Esophagus muscularis mucosa (tissue), 4 donors: Measurements from ENCODE around the gene CDRT4. TPM values are rescaled to one million over a fixed set of nuclear protein-coding genes. Genes with fewer than 3 reads are reported as not detected.

Source experiments
- DNase-seq: peaks from one replicate; pipeline ENCODE4 v3.0.0-alpha.2; 2017; ENCODE audit errors: extremely low spot score
- H3K27ac ChIP-seq, 4 donors: fragments of 200-600 bp; sonication (generic); replicated peaks in 1 of 4; 1 replicate in 3 of 4; 2 replicates in 1 of 4; pipeline ENCODE4 v1.5.1; 2016 to 2019; ENCODE audit warnings: mild to moderate bottlenecking in 1 of 4
- H3K27me3 ChIP-seq, 4 donors: fragments of 200-600 bp; sonication (generic); one replicate each; pipeline versions ENCODE4 v1.5.1 to v1.6.0; 2016 to 2019
- H3K36me3 ChIP-seq, 4 donors: fragments of 200-600 bp; sonication (generic); one replicate each; pipeline ENCODE4 v1.5.1; 2016 to 2019
- H3K4me1 ChIP-seq, 4 donors: fragments of 200-600 bp; sonication (generic); one replicate each; pipeline ENCODE4 v1.5.1; 2016 to 2019
- H3K4me3 ChIP-seq, 4 donors: fragments of 200-600 bp; sonication (generic); 1 replicate in 2 of 4; 2 replicates in 2 of 4; pipeline ENCODE4 v1.5.1; 2016 to 2019; ENCODE audit warnings: mild to moderate bottlenecking in 4 of 4, moderate library complexity in 1 of 4
- H3K9me3 ChIP-seq, 4 donors: fragments of 200-600 bp; sonication (generic); 1 replicate in 3 of 4; 2 replicates in 1 of 4; pipeline ENCODE4 v1.5.1; 2016 to 2019
- EP300 ChIP-seq: sonication (generic); formaldehyde crosslinking; IDR thresholded peaks from one replicate; pipeline ENCODE4 v1.6.1; 2017; ENCODE audit warnings: antibody characterized with exemption
- POLR2A ChIP-seq: fragments of 450-650 bp; IDR thresholded peaks from one replicate; pipeline ENCODE4 v1.6.1; 2017; ENCODE audit warnings: antibody characterized with exemption, moderate library complexity, mild to moderate bottlenecking, low read depth
- POLR2AphosphoS5 ChIP-seq, 2 donors: sonication (generic); formaldehyde crosslinking; IDR thresholded peaks; one replicate each; pipeline ENCODE4 v1.6.1; 2017; ENCODE audit warnings: antibody characterized with exemption in 2 of 2
- WGBS: methylation state at CpG from one replicate; pipeline ENCODE4 v1.1.5; 2018; 5-methylcytosine and 5-hydroxymethylcytosine counted together
- intact Hi-C: fragments of 100-400 bp; cut with DNase I; formaldehyde crosslinking; loops from one replicate; pipeline ENCODE4 v1.15.1; 2023
- total RNA-seq, 4 donors: library from RNA; depleted of rRNA; stranded (reverse); fragments of >200 nt; gene quantifications; one replicate each; pipeline versions ENCODE4 v1.1.0 to v1.2.1, GENCODE V29; 2016
- TF ChIP-seq, protein P1 (sequence below), 3 experiments: fragments of 200-600 bp in 2 of 3; fragments of 450-650 bp in 1 of 3; sonication (generic) in 2 of 3; IDR thresholded peaks; one replicate each; pipeline ENCODE4 v1.5.1; 2017 to 2019; ENCODE audit warnings: antibody characterized with exemption in 3 of 3, mild to moderate bottlenecking in 2 of 3, moderate library complexity in 1 of 3

The CDRT4 gene
- total RNA-seq, 4 donors from 2014 or later: 1.6 to 6.6 (median 3.4) TPM

DNA sequence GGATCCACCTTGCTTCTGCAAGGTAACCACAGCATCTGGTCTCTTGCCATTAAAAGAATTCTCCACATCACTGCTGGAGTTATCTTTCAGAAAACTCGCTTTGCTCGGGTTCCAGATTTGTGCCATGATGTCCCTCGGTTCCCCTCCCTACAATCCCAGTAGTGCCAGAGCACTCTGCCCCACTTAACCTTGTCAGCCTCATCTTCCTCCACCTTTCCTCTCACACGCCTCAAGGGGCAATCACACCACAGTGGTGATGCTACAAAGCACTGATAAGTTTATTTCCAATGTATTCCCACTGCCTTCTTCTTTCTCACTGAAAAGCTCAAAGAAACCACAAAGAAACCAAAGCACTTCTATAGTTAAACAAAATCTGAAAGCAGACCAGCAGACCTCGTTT lies 11.4 kb upstream of the CDRT4 start:
- H3K9me3 ChIP-seq: no peaks in the 10 kb centered on the region
- H3K4me3 ChIP-seq: no peak overlapping the region
- WGBS: 85% methylated on average over 5 of the region's 5 CpGs
- intact Hi-C loops: no loop called here
- H3K4me1 ChIP-seq: peaks cover 12 to 35% (median 25%) of the 10 kb centered on the region in 4 donors
- peaks cover 0 to 5% (median 0%) of the 10 kb centered on the region in 4 donors for H3K36me3 ChIP-seq
- no peak for TF ChIP-seq POLR2A
- TF ChIP-seq, protein P1, sequence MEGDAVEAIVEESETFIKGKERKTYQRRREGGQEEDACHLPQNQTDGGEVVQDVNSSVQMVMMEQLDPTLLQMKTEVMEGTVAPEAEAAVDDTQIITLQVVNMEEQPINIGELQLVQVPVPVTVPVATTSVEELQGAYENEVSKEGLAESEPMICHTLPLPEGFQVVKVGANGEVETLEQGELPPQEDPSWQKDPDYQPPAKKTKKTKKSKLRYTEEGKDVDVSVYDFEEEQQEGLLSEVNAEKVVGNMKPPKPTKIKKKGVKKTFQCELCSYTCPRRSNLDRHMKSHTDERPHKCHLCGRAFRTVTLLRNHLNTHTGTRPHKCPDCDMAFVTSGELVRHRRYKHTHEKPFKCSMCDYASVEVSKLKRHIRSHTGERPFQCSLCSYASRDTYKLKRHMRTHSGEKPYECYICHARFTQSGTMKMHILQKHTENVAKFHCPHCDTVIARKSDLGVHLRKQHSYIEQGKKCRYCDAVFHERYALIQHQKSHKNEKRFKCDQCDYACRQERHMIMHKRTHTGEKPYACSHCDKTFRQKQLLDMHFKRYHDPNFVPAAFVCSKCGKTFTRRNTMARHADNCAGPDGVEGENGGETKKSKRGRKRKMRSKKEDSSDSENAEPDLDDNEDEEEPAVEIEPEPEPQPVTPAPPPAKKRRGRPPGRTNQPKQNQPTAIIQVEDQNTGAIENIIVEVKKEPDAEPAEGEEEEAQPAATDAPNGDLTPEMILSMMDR (IDR thresholded peaks at IDR 0.05): no peak
- no peak for TF ChIP-seq EP300
- DNase-seq: no peak
- no peaks in the 10 kb centered on the region for H3K27me3 ChIP-seq
- no peak overlapping the region for H3K27ac ChIP-seq

GRCh38 chr17:15475631-15476354 lies 8.4 kb upstream of the CDRT4 start:
- H3K4me3 ChIP-seq: peak overlapping the region in 1 of 4 donors; percentile 34
- H3K27me3 ChIP-seq: no peaks in the 10 kb centered on the region
- H3K4me1 ChIP-seq: peaks cover 12 to 50% (median 41%) of the 10 kb centered on the region in 4 donors
- peak; percentile 26 to 79 for TF ChIP-seq POLR2AphosphoS5 (IDR thresholded peaks at IDR 0.05)
- TF ChIP-seq POLR2A: no peak
- TF ChIP-seq, protein P1 (IDR thresholded peaks at IDR 0.05): no peak
- no peaks in the 10 kb centered on the region for H3K9me3 ChIP-seq
- H3K36me3 ChIP-seq: no peaks in the 10 kb centered on the region
- DNase-seq: no peak
- WGBS: 69% methylated on average over 8 of the region's 8 CpGs
- intact Hi-C loops: no loop called here
- peak overlapping the region; percentile 46 to 76 (median 64) for H3K27ac ChIP-seq

DNA sequence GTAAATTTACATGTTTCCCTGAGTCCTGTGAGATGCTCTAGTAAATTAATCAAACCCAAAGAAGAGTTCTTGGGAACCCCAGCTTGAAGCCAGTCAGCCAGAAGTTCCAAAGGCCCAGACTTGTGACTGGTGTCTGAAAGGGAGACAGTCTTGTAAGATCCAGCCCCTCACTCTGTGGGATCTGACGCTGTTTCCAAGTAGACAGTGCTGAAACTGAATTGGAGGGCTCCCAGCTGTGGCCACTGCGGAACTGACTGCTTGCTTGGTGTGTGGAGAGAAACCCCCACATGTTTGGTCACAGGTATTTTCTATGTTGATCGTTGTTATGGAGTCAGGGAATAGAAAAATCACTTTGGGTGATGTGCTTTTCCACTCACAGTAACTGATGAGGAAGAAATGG lies 5.5 kb upstream of the CDRT4 start:
- Histone ChIP-seq H3K4me1 (peaks cover 0 to 30% (median 24%) of the 10 kb centered on the region in 4 donors), H3K9me3 (no peaks in the 10 kb centered on the region), H3K36me3 (no peaks in the 10 kb centered on the region), H3K27me3 (no peaks in the 10 kb centered on the region), H3K27ac (peak overlapping the region; percentile 27 to 65 (median 48)), H3K4me3 (peak overlapping the region in 3 of 4 donors; percentile 6 to 22 (median 12))
- 31% methylated on average over 3 of the region's 3 CpGs for WGBS
- intact Hi-C loops: no loop called here
- DNase-seq: no peak
- TF ChIP-seq, protein P1 (IDR thresholded peaks at IDR 0.05): no peak
- TF ChIP-seq EP300: no peak
- no peak for TF ChIP-seq POLR2AphosphoS5 (IDR thresholded peaks at IDR 0.05)
- no peak for TF ChIP-seq POLR2A

GRCh38 chr17:15470536-15470935 lies 3.1 kb upstream of the CDRT4 start:
- Histone ChIP-seq H3K36me3 (no peaks in the 10 kb centered on the region), H3K27me3 (no peaks in the 10 kb centered on the region), H3K27ac (no peak overlapping the region), H3K4me1 (peaks cover 0 to 28% (median 21%) of the 10 kb centered on the region in 4 donors), H3K9me3 (no peaks in the 10 kb centered on the region), H3K4me3 (no peak overlapping the region)
- no peak for TF ChIP-seq POLR2A
- TF ChIP-seq, protein P1 (IDR thresholded peaks at IDR 0.05): no peak
- no peak for TF ChIP-seq POLR2AphosphoS5 (IDR thresholded peaks at IDR 0.05)
- TF ChIP-seq EP300: no peak
- DNase-seq: no peak
- intact Hi-C loops: no loop called here
- 63% methylated on average over 7 of the region's 7 CpGs for WGBS

DNA sequence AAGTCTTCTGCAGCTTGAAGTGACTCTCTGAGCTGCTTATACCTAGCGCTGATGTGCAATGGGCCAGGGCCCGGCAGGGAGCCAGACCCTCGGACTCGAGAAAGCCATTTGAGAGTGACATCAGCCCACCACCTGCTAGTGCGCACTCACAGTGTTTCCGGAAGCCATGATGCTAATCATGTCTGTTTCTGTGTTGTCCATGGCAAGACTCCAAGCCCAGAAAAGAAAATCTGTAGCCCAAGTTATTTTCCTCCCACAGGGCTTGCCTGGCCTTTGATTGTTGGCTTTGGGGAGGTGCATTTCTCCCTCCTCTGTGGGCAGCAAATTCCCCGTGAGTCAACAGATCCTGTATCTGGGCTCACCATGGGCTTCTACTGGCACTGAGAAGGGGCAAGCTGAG lies 1.8 kb upstream of the CDRT4 start:
- H3K9me3 ChIP-seq: no peaks in the 10 kb centered on the region
- no peak overlapping the region for H3K27ac ChIP-seq
- no peak overlapping the region for H3K4me3 ChIP-seq
- intact Hi-C loops: no loop called here
- DNase-seq: no peak
- no peaks in the 10 kb centered on the region for H3K36me3 ChIP-seq
- H3K4me1 ChIP-seq: peaks cover 6 to 29% (median 23%) of the 10 kb centered on the region in 4 donors
- TF ChIP-seq POLR2AphosphoS5 (IDR thresholded peaks at IDR 0.05) (no peak), POLR2A (no peak), EP300 (no peak)
- TF ChIP-seq, protein P1 (IDR thresholded peaks at IDR 0.05): no peak
- WGBS: 100% methylated on average over 1 of the region's 7 CpGs
- H3K27me3 ChIP-seq: no peaks in the 10 kb centered on the region
